Measurements from ENCODE around the gene VSTM2L.

The VSTM2L gene

DNA sequence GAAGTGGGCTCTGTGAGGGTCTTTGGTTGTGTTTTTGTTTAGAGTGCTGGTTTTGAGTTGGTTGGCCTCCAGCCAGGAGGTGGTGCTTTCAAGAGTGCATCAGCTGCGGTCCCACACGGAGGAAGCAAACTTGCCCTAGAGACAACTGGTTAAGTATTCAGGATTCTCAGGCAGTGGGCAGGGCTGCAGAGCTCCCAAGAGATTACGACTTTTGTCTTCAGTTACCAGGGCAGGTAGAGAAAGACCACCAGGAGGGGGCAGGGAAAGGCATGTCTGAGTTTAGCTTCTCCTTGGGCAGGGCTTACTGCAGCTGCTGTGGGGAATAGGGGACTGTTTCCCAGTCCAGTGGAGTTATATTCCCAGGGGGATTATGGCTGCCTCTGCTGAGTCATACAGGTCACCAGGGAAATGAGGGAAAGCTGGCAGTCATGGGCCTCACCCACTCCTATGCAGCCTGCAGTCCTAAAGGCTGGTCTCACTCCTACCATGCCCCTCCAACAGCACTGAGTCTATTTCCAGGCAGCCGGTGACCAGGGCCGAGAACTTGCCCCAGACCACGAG is 66.0 kb downstream of the VSTM2L start:
- Mint-ChIP-seq H3K27me3 (no peaks in the 10 kb centered on the region), H3K4me3 (no peak overlapping the region), H3K4me1 (ENCODE audit: low read depth) (no peaks in the 10 kb centered on the region), H3K27ac (no peak overlapping the region), H3K36me3 (peaks cover 32% of the 10 kb centered on the region), H3K9me3 (ENCODE audit: low read depth) (peaks cover 30% of the 10 kb centered on the region)

DNA sequence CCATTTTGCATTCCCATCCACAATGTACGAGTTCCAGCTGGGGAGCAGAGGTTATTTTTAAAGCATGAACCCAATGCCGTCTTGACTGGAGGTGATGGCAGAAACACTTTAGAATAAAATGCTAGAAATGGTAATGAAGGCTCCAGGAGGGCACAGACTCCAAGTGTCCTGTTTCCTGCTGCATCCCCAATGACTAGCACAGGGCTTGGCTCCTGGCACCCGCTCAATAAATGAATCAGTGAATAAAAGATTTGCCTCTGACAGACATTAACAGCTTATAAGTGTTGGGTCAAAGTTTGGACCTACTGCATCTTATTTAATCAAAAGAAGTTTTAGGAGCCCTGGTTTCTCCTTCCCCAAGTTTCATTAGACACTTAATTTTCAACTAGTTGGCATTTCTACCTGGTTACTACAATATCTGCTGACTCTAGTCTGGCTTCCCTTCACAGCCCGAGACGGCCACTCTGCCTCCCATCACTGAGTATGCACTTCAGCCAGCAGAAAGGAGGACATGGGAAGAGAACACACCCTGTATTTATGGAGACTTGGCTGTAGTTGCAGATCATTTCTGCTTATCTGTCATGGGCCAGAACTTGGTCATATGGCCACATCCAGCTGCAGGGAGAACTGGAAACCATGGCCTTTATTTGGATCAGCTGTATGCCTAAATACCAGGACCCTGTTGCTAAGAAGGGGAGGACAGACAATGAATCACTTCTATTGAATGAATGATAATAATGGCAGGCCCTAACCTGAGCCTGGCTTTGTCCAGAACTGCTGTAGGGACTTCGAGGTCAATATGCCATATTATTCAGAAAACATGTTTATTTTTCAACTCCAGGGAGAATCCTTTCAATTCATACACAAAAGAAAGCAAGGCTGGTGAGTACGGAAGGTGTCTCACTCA is 67.3 kb downstream of the VSTM2L start:
- Mint-ChIP-seq H3K36me3 (peaks cover 34% of the 10 kb centered on the region), H3K4me1 (ENCODE audit: low read depth) (no peaks in the 10 kb centered on the region), H3K27ac (no peak overlapping the region), H3K27me3 (no peaks in the 10 kb centered on the region), H3K9me3 (ENCODE audit: low read depth) (peaks cover 22% of the 10 kb centered on the region), H3K4me3 (no peak overlapping the region)

GRCh38 chr20:37970856-37971245 is 67.9 kb downstream of the VSTM2L start:
- Mint-ChIP-seq H3K4me3 (no peak overlapping the region), H3K27ac (no peak overlapping the region), H3K36me3 (peaks cover 35% of the 10 kb centered on the region), H3K27me3 (no peaks in the 10 kb centered on the region), H3K4me1 (ENCODE audit: low read depth) (no peaks in the 10 kb centered on the region), H3K9me3 (ENCODE audit: low read depth) (peaks cover 21% of the 10 kb centered on the region)

- Mint-ChIP-seq H3K27ac (no peak overlapping the region), H3K27me3 (no peaks in the 10 kb centered on the region), H3K4me1 (ENCODE audit: low read depth) (peaks cover 3% of the 10 kb centered on the region), H3K36me3 (peaks cover 34% of the 10 kb centered on the region), H3K9me3 (ENCODE audit: low read depth) (peaks cover 15% of the 10 kb centered on the region), H3K4me3 (no peak overlapping the region)
Measured at GRCh38 chr20:37971561-37972127, 68.7 kb downstream of the VSTM2L start.

DNA sequence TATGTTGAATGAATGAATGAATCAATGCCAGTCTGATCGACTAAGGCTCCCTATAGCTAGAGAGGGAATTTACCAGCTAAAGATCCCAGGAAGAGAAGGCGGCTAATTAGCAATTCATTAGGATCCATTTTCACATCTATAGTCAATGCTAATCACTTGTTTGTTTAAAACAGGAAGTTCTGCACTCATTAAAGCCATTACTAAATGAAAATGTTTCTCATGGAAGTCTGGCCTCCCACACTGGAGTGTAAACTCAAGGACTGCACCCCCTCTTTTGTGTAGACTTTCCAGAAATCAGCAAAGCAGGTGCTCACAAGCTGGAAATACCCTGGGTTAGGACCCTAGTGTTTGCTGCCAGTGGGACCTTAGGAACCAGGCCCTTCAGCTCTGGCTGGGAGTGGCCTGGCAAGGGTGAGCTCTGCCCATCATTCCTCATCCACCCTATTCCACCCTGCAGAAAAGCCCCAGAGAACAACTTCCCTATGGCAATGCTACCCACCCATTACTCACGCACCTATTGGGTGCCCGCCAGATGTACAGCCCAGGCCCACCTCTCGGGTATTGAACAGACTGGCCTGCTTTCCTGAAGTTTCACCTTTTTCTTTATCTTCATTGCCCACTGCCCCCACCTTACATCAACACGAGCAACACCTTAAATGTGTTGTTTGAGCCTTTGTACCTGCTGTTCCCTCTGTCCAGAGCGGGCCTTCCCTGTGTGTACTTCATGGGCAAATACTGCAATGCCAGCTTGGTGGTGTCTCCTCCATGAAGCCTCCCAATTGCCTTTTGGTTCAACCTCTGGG is 69.5 kb downstream of the VSTM2L start:
- Mint-ChIP-seq H3K4me1 (ENCODE audit: low read depth) (peaks cover 9% of the 10 kb centered on the region), H3K9me3 (ENCODE audit: low read depth) (peaks cover 7% of the 10 kb centered on the region), H3K4me3 (no peak overlapping the region), H3K27ac (no peak overlapping the region), H3K27me3 (no peaks in the 10 kb centered on the region), H3K36me3 (peaks cover 34% of the 10 kb centered on the region)

DNA sequence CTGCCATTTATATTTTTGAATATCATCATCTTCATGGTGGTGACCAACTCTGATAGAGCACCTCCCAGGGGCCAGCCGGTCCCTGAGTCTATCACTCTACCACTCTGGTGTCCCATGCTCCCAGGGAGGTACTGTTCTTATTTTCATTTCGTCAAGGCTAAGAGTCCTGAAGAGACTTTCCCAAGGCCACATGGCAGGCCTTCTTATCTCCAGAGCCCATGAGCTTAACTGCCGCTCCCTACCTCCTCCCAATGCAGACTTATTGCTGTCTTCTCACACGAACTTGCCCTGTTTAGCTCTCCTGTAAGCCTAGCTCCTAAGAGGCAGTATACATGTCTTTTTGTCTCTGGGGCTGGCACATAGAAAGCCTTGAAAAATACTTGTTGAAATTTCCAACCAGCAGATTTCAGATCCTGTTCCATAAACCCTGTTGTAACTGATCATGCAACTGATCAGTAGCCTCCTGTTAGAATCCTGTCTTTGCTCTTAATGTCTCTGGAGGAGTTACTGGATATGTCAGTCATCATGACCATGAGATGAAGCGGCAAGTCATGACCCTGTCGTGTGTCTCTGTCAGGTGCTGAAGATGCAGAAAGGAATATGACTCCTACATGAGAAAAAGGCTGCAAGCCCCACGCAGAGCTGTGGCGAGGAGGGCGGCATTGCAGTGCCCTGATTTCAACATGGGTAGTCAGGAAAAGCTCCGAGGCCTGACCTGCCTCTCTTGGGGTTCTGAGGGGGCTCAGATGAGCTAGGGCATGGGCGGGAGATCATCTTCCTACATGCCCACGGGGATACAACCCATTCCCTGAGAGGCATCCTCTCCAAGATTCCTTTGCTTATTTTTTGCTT is 70.4 kb downstream of the VSTM2L start:
- H3K36me3 Mint-ChIP-seq: peaks cover 31% of the 10 kb centered on the region
- H3K27ac Mint-ChIP-seq: no peak overlapping the region
- H3K4me3 Mint-ChIP-seq: no peak overlapping the region
- peaks cover 7% of the 10 kb centered on the region for H3K9me3 Mint-ChIP-seq (ENCODE audit: low read depth)
- H3K27me3 Mint-ChIP-seq: no peaks in the 10 kb centered on the region
- H3K4me1 Mint-ChIP-seq (ENCODE audit: low read depth): peaks cover 15% of the 10 kb centered on the region

DNA sequence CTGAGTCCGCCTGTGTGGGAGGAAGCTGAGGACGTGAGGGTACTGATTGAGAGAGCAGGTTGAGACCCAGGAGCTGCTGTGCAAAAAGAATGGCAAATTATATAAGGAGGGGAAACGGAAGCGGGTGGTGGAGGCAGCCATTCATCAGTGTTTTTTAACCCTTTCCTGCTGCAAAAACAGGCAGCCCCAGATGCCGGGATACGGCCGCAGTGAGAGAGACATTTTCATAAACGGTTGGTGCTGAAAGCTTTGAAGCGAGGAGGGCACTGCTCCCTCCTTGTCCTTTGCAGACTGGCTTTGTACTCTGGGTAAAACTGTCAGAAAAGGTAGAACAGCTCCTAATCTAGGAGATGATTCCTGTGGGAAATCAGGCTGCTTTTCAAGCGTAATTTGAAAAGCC is 74.0 kb downstream of the VSTM2L start:
- Mint-ChIP-seq H3K36me3 (peaks cover 22% of the 10 kb centered on the region), H3K4me1 (ENCODE audit: low read depth) (peaks cover 15% of the 10 kb centered on the region), H3K27ac (no peak overlapping the region), H3K9me3 (ENCODE audit: low read depth) (peaks cover 7% of the 10 kb centered on the region), H3K4me3 (peak overlapping the region; percentile 33), H3K27me3 (no peaks in the 10 kb centered on the region)

GRCh38 chr20:37977338-37977737 is 74.4 kb downstream of the VSTM2L start:
- peaks cover 20% of the 10 kb centered on the region for H3K36me3 Mint-ChIP-seq
- peaks cover 15% of the 10 kb centered on the region for H3K4me1 Mint-ChIP-seq (ENCODE audit: low read depth)
- no peaks in the 10 kb centered on the region for H3K27me3 Mint-ChIP-seq
- no peak overlapping the region for H3K4me3 Mint-ChIP-seq
- peaks cover 7% of the 10 kb centered on the region for H3K9me3 Mint-ChIP-seq (ENCODE audit: low read depth)
- no peak overlapping the region for H3K27ac Mint-ChIP-seq

- H3K27ac Mint-ChIP-seq: no peak overlapping the region
- no peaks in the 10 kb centered on the region for H3K27me3 Mint-ChIP-seq
- H3K4me1 Mint-ChIP-seq (ENCODE audit: low read depth): peaks cover 15% of the 10 kb centered on the region
- peak overlapping the region; percentile 49 for H3K4me3 Mint-ChIP-seq
- peaks cover 20% of the 10 kb centered on the region for H3K36me3 Mint-ChIP-seq
- peaks cover 6% of the 10 kb centered on the region for H3K9me3 Mint-ChIP-seq (ENCODE audit: low read depth)
Measured at GRCh38 chr20:37977786-37978185, 74.9 kb downstream of the VSTM2L start.

DNA sequence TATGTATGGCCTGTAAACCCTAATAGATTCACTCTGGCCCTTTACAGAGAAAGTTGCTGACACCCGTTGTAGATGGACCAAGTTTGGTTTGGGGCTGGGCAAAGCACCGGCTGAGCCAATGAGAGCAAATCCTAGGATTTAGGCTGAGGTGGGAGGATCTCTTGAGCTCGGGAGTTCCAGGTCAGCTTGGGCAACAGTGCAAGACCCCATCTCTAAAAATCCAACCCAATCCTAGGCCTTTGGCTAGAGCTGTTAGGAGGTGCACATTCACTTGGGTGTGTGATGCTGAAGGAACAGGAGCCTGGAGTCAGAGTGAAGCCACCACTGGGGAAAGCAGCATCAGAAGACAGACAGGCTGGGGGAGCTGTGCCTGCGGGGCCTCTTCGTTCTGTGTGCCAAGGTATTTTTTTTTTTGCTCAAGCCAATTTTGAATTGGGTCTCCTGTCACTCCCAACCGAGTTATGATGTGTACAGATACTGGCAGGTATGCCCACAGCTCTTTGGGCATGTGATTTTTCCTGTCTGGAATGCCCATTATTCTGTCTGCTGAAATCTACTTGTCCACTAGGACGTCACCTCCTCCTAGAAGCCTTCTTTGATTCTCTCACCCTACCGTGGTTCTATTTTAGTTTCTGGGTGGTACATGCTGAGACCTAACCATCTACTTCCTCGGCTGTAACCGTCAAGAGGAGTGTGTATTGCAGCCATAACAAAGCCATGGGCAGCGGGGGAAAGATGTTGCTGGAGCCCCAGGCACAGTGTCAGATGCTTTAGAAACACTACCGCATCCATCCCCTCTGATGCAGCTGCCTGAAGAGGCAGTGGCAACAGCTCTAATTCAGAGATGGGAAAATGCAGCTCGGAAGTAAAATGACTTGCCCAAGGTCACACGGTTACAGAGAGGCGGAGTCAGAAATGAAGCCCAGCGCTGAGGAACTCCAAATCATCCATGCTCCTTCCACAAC is 76.4 kb downstream of the VSTM2L start:
- Mint-ChIP-seq H3K4me1 (ENCODE audit: low read depth) (peaks cover 15% of the 10 kb centered on the region), H3K36me3 (peaks cover 24% of the 10 kb centered on the region), H3K27ac (no peak overlapping the region), H3K4me3 (no peak overlapping the region), H3K9me3 (ENCODE audit: low read depth) (no peaks in the 10 kb centered on the region), H3K27me3 (no peaks in the 10 kb centered on the region)

- H3K36me3 Mint-ChIP-seq: peaks cover 30% of the 10 kb centered on the region
- H3K27me3 Mint-ChIP-seq: no peaks in the 10 kb centered on the region
- H3K9me3 Mint-ChIP-seq (ENCODE audit: low read depth): no peaks in the 10 kb centered on the region
- H3K27ac Mint-ChIP-seq: no peak overlapping the region
- no peak overlapping the region for H3K4me3 Mint-ChIP-seq
- peaks cover 15% of the 10 kb centered on the region for H3K4me1 Mint-ChIP-seq (ENCODE audit: low read depth)
Measured at GRCh38 chr20:37980383-37980782, 77.5 kb downstream of the VSTM2L start.

- Mint-ChIP-seq H3K4me3 (no peak overlapping the region), H3K9me3 (ENCODE audit: low read depth) (no peaks in the 10 kb centered on the region), H3K27me3 (no peaks in the 10 kb centered on the region), H3K36me3 (peaks cover 30% of the 10 kb centered on the region), H3K27ac (no peak overlapping the region), H3K4me1 (ENCODE audit: low read depth) (peaks cover 15% of the 10 kb centered on the region)
Measured at GRCh38 chr20:37980876-37981275, 77.9 kb downstream of the VSTM2L start.

DNA sequence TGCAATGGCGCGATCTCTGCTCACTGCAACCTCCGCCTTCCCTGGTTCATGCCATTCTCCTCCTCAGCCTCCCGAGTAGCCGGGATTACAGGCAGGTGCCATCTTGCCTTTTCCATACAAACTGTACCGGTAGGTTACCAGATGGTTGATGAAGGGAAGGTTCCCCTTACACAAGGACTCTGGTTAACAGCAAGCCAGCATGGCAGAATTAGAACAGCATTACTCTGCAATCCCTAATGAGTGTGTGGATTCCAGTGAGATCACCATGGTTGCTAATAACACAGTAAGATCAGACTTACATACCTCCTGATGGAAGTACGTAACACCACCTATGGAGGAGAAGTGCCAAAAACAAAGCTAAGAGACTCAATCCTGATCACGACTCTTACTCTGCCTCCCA is 78.6 kb downstream of the VSTM2L start:
- Mint-ChIP-seq H3K4me1 (ENCODE audit: low read depth) (peaks cover 12% of the 10 kb centered on the region), H3K27me3 (no peaks in the 10 kb centered on the region), H3K4me3 (no peak overlapping the region), H3K36me3 (peaks cover 30% of the 10 kb centered on the region), H3K27ac (no peak overlapping the region), H3K9me3 (ENCODE audit: low read depth) (no peaks in the 10 kb centered on the region)
